ENCODE data around the gene KCNQ1.

KCNQ1 gene

GRCh38 chr11:2837096-2837601, 392.3 kb downstream of the KCNQ1 start:
- DNase-seq (ENCODE audit: low read depth): no peak
- H3K4me3 ChIP-seq (ENCODE audit: control insufficient read depth, low read depth, low read length): no peak overlapping the region
- peak; percentile 13 for TF ChIP-seq CTCF (IDR thresholded peaks at IDR 0.05; ENCODE audit: control insufficient read depth, insufficient read depth, low read depth, low read length, missing control alignments)

GRCh38 chr11:2837651-2838050, 392.8 kb downstream of the KCNQ1 start:
- no peak for DNase-seq (ENCODE audit: low read depth)
- TF ChIP-seq CTCF (IDR thresholded peaks at IDR 0.05; ENCODE audit: control insufficient read depth, insufficient read depth, low read depth, low read length, missing control alignments): no peak
- H3K4me3 ChIP-seq (ENCODE audit: control insufficient read depth, low read depth, low read length): no peak overlapping the region

- no peak overlapping the region for H3K4me3 ChIP-seq (ENCODE audit: control insufficient read depth, low read depth, low read length)
- no peak for TF ChIP-seq CTCF (IDR thresholded peaks at IDR 0.05; ENCODE audit: control insufficient read depth, insufficient read depth, low read depth, low read length, missing control alignments)
- DNase-seq (ENCODE audit: low read depth): no peak
Observed at GRCh38 chr11:2838091-2838490, 393.3 kb downstream of the KCNQ1 start.

GRCh38 chr11:2838676-2839294, 394.0 kb downstream of the KCNQ1 start:
- DNase-seq (ENCODE audit: low read depth): no peak
- no peak for TF ChIP-seq CTCF (IDR thresholded peaks at IDR 0.05; ENCODE audit: control insufficient read depth, insufficient read depth, low read depth, low read length, missing control alignments)
- H3K4me3 ChIP-seq (ENCODE audit: control insufficient read depth, low read depth, low read length): no peak overlapping the region

GRCh38 chr11:2839395-2839943, 394.7 kb downstream of the KCNQ1 start:
- no peak for DNase-seq (ENCODE audit: low read depth)
- H3K4me3 ChIP-seq (ENCODE audit: control insufficient read depth, low read depth, low read length): no peak overlapping the region
- no peak for TF ChIP-seq CTCF (IDR thresholded peaks at IDR 0.05; ENCODE audit: control insufficient read depth, insufficient read depth, low read depth, low read length, missing control alignments)

- no peak overlapping the region for H3K4me3 ChIP-seq (ENCODE audit: control insufficient read depth, low read depth, low read length)
- DNase-seq (ENCODE audit: low read depth): no peak
- TF ChIP-seq CTCF (IDR thresholded peaks at IDR 0.05; ENCODE audit: control insufficient read depth, insufficient read depth, low read depth, low read length, missing control alignments): no peak
Observed at GRCh38 chr11:2841411-2842190, 396.8 kb downstream of the KCNQ1 start.
